GM19463 (cell line): ENCODE results near the gene SEBOX.

Source experiments
- ATAC-seq: cut with Tn5 transposase; IDR thresholded peaks from one replicate; pipeline ENCODE4 v1.9.1; 2021; ENCODE audit warnings: mild to moderate bottlenecking, moderate library complexity; ENCODE audit not compliant: unreplicated experiment

SEBOX gene

DNA sequence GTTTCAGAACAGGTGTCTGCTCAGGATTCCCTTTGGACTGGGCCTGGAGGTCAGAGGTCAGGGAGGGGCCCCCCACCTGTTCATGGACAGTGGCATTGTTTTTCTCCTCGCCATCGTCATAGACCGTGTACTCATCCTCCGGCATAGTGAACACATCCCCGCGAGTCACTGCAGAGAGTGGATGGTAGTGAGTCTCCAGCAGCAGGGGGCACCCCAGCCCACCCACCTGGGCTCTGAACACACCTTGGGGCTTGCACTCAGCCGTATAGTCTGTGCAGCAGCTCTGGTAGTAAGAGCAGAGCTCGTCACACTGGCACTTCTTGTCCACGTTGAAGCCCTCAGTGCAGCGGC is 4.7 kb upstream of the SEBOX start:
- ATAC-seq, result no peak

DNA sequence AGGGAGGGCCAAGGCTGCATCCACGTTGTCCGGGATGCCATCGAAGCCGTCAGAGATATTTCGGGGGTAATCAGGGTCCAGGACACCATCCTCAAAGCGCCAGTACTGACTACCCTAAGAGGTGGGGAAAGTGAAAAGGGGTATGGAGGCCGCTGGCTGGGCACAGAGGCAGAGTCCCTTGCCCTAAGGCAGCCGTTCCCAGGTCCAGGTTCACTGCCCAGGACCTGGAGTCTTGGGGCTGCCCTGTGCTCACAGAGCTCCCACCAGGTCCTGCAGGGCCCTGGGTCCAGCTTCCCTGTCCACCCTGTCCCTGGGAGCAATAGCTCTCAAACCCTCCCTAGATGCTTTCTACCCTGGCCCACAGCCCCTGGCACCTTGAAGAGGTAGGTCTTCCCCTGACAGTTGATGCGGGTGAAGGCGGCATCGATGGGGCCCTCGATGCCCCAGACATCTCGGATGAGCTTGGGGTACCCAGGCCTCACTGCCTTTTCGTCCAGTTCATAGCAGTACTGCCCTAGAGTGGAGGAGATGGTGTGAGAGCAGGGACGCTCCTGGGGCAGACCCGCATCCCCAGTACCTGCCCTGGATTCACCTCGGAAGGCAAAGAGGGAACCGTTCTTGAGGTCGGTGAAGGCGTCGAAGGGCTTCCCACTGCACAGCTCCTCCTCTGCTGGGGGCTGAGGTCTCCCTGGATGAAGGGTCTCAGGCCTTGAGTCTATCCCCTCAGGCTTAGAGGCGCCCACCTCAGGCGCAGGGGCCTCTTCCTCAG is 4.1 kb upstream of the SEBOX start:
- ATAC-seq, result no peak

DNA sequence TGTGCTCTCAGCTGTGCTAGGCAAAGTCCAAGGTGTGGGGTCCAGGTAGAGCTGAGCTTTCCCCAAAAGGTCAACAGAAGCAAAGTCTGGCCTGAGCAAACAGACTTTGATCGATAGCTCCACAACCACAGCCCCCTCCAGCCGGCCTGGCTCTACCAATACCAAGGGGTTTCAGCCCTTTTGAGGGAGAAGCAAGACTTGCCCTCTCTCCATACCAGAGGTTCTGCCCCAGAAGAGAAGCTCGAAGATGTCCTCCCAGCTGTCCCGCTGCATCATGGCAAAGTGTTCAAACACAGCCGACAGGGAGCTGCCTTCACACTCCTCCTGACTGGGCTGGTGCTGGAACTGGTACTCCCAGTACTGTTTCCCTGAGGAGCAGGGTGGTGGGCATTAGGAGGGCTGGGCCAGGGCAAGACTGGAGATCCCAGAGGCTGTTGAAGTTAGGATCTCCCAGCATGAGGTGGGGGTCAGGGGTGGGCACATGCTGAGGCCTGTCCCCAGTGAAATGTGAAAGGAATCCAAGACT is 3.4 kb upstream of the SEBOX start:
- ATAC-seq, result no peak

- ATAC-seq, result no peak
Measured at GRCh38 chr17:28367641-28368305, 2.8 kb upstream of the SEBOX start.

GRCh38 chr17:28366605-28367004 is 1.6 kb upstream of the SEBOX start:
- no peak for ATAC-seq

- no peak for ATAC-seq
Measured at GRCh38 chr17:28365487-28365886, 488 bp upstream of the SEBOX start.

GRCh38 chr17:28363776-28364650 is 986 bp downstream of the SEBOX start:
- ATAC-seq, result no peak

DNA sequence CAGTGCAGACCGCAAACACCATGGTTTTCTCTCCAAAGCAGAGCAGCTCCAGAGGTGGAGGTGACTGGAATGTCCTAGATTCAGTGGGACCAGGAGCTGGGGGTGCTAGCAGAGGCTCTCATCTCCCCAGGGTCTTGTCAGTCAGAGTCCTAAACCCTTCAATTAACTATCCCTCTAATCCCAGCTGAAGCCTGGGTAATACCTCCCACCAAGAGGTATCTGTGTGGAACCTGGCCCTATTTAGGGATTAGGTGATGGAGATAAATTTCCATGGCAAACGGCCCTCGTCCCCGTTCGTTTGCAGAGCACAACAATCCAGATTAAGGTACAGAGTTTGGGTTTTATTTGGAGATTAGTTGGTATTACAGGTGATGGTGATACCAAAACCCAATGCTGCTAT is 1.8 kb downstream of the SEBOX start:
- ATAC-seq, result no peak

DNA sequence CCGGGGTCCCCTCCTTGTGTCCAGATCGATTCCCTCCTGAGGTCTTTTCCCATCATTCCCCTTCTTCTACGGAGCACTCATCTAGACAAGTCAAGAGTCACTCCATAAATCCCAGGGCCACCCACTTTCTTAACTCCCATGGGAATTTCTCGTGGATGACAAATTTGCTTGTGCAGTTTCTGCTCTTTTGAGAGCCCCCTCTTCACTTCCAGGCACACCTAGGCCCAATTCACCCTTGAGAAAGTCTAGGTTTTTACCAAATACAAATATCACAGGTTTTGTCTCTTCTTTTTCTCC is 7.2 kb downstream of the SEBOX start:
- ATAC-seq, result no peak

DNA sequence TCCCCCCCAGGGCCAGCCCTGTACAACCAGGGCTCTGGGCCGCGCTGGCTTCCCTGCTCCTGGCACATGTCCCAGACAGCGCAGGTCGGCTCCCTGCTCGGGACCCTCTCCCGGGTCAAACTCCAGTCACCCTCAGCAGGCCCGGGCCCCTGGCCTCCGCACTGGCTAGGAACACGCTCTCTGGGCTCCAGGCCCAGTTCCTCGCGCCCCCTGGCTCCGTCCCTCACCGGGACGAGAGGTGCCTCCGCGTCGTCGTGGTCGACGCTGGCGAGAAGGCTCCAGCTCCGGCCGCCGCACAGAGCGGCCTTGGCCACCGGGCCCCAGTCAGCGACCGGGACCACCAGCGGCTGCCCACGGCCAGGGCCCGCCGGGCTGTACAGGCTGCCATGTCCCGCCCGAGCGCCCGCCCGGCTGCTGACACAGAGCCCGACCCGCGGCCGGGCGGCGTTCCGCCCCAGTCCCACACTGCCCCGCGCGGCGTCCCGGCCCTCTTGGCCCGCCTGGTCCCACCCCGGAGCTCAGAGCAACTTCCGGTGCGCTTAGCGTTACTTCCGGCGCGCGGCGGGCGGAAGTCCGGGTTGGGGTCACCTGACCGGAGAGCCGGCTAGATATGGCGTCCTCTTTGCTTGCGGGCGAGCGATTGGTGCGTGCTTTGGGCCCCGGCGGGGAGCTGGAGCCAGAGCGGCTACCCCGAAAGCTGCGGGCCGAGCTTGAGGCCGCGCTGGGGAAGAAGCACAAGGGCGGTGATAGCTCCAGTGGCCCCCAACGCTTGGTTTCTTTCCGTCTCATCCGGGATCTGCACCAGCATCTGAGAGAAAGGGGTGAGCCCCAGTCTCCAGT is 7.7 kb downstream of the SEBOX start, which contains the start of gene POLDIP2:
Gene POLDIP2, minus strand, starts transcription at position 467 of the 840 bp plus-strand sequence. Its CDS starts 79 bp downstream, at position 388.
- ATAC-seq, result peak; percentile 98

- ATAC-seq, result no peak
Measured at GRCh38 chr17:28350271-28350670, 14.7 kb downstream of the SEBOX start.

DNA sequence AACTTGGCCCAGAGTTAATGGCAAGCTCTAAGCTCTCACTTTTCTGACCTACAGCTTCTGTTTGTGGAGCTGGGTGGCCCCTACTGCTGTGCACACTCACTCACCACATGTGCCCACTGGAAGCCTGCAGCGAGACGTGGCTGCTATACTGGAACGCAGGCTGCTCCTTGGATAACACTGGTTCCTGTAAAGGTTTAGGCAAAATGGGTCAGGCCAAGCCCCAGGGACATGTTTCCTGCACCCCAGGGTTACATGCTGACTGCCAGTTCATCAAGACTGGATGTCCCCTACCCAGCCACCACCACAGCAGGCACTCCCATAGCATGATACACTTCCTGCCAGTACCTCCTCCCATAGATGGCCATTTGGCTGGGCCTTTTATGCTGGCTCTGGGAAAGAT is 16.0 kb downstream of the SEBOX start:
- no peak for ATAC-seq

DNA sequence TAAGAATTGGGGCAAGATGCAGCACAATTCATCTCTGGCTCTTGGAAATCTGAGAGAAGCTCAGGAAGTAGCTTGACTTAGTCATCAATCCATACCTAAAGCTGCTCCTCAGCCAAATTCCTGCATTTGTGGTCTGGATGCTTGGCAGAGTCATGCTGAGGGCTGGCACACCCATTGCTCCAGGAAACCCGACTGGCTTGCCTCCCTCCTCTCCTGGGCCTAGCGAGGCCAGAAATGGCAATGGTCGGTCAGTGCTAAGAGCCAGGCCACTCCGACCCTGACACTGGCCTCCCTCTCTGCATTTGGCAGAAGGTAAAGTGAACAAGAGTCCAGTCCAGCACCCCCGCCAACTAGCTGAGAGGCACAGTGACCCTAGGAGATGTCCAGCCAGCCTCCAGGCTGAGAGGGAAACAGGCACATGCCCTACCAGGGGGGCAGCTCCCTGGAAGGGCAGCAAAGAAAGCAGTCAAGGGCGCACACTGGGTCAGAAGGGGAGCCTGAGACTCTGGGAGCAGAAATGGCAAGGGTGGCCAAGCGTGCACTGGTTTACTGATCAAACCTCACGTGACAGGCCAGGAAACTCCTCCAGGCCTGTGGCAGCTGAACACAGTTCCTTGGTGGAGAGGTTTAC is 17.6 kb downstream of the SEBOX start:
- no peak for ATAC-seq

- ATAC-seq, result no peak
Measured at GRCh38 chr17:28346746-28347246, 18.2 kb downstream of the SEBOX start.

DNA sequence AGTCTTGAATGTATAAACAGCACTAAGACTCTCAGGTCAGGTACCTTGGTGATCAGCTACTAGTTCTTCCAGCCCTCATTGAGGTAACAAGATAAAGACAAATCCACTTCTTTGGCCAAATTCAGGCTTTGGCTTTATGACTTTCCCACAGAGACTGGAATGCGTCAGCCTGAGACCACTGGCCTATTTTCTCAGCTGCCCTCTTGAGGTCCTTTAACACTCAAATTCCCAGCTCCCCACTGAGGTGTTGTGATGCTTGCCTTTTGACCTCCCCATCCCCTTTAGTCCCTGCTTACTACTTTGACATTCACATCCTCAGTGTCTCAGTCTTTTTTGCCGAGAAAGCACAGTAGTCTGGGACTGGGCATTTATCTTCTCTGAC is 18.8 kb downstream of the SEBOX start:
- no peak for ATAC-seq

GRCh38 chr17:28345419-28346198 is 19.4 kb downstream of the SEBOX start:
- no peak for ATAC-seq

DNA sequence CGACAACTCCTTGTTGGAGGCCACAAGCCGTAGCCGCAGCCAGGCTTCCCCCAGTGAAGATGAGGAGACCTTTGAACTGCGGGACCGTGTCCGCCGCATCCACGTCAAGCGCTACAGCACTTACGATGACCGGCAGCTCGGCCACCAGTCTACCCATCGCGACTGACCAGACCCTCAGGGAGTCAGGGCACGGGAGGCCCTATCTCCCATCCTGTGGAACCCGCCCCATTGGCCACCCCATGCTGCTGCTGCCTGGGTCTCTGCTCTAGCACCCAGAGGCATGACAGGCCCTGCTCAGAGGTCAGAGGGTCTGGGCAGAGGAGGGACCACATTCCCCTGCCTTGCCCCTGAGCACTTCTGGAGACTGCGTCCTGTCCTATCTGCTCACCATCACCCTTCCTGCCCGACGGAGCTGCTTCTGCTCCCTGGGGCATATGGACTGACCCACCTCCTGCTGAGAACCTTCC is 20.5 kb downstream of the SEBOX start:
- ATAC-seq, result no peak

- ATAC-seq, result no peak
Measured at GRCh38 chr17:28344011-28344410, 21.0 kb downstream of the SEBOX start.

DNA sequence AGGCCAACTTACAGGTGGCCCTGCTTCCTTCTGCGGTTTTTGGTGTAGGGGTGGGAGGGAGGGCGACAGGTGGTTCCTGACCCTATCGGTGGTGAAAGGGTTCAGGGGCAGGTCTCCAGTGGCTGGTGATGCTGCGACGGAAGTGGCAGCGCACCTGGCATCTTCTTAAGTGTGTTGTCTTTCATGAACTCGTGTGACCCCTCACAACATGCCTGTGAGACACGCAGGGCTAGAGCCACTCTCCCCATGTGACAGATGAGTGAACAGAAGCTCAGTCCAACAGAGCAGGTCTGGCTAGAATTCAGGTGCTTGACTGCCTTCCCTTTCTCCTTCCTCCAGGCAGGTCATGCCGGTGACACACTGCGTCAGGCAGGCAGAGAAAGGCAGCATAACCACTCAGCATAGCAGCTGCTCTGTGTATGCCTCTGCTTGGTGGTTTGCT is 21.5 kb downstream of the SEBOX start:
- no peak for ATAC-seq
